OCI-LY1 (cell line): ENCODE data around the gene PNCK.

Source experiments
- H2AFZ ChIP-seq: fragments of 200-600 bp; sonication (generic), shearing (Covaris generic); 2 replicates; pipeline ENCODE4 v1.6.0; 2014; ENCODE audit warnings: antibody characterized with exemption, mild to moderate bottlenecking, low read length
- H3F3A ChIP-seq: fragments of 200-600 bp; sonication (generic), shearing (Covaris generic); 2 replicates; pipeline ENCODE4 v1.6.0; 2014; ENCODE audit warnings: mild to moderate bottlenecking, antibody characterized with exemption, low read length, moderate library complexity; ENCODE audit not compliant: insufficient read depth
- H3K27ac ChIP-seq: fragments of 200-600 bp; sonication (generic); 2 replicates; pipeline ENCODE4 v1.5.1; 2014; ENCODE audit warnings: low read length, mixed run types, mild to moderate bottlenecking, low read depth; ENCODE audit not compliant: poor library complexity, severe bottlenecking
- H3K27me3 ChIP-seq: fragments of 200-600 bp; sonication (generic); 2 replicates; pipeline ENCODE4 v1.6.0; 2014; ENCODE audit warnings: antibody characterized with exemption, mild to moderate bottlenecking, low read length, moderate library complexity; ENCODE audit not compliant: insufficient read depth
- H3K36me3 ChIP-seq: fragments of 200-600 bp; sonication (generic); 2 replicates; pipeline ENCODE4 v1.6.1; 2014; ENCODE audit warnings: mild to moderate bottlenecking, antibody characterized with exemption, low read length, moderate library complexity, mixed read lengths; ENCODE audit not compliant: insufficient read depth
- H3K4me1 ChIP-seq: fragments of 200-600 bp; sonication (generic); 2 replicates; pipeline ENCODE4 v1.5.1; 2014; ENCODE audit warnings: mild to moderate bottlenecking, low read length, moderate library complexity; ENCODE audit not compliant: insufficient read depth, severe bottlenecking
- H3K4me2 ChIP-seq: fragments of 200-600 bp; sonication (generic), shearing (Covaris generic); 2 replicates; pipeline ENCODE4 v1.6.1; 2014; ENCODE audit warnings: low read length
- H3K4me3 ChIP-seq: fragments of 200-600 bp; sonication (generic); 2 replicates; pipeline ENCODE4 v1.5.1; 2014; ENCODE audit warnings: low read length, low read depth, mild to moderate bottlenecking, mixed read lengths; ENCODE audit not compliant: poor library complexity, severe bottlenecking
- H3K79me2 ChIP-seq: fragments of 200-600 bp; shearing (Covaris generic); 2 replicates; pipeline ENCODE4 v1.6.1; 2016; ENCODE audit warnings: mixed run types, low read length, mixed read lengths; ENCODE audit not compliant: insufficient read depth
- H3K9ac ChIP-seq: fragments of 200-600 bp; sonication (generic), shearing (Covaris generic); 2 replicates; pipeline ENCODE4 v1.6.1; 2014; ENCODE audit warnings: mild to moderate bottlenecking, low read length, mixed read lengths
- H3K9me2 ChIP-seq: fragments of 200-600 bp; sonication (generic), shearing (Covaris generic); 2 replicates; pipeline ENCODE4 v1.6.1; 2014; ENCODE audit warnings: low read depth, mild to moderate bottlenecking, low read length, mixed read lengths
- H3K9me3 ChIP-seq: fragments of 200-600 bp; shearing (Covaris generic); 2 replicates; pipeline ENCODE4 v1.6.1; 2014; ENCODE audit warnings: low read length, mixed read lengths
- H4K20me1 ChIP-seq: fragments of 200-600 bp; sonication (generic), shearing (Covaris generic); 2 replicates; pipeline ENCODE4 v1.6.0; 2016; ENCODE audit warnings: mild to moderate bottlenecking, low read length; ENCODE audit not compliant: insufficient read depth
- EZH2 ChIP-seq: fragments of 200-600 bp; sonication (generic), shearing (Covaris generic); IDR thresholded peaks from 2 replicates; pipeline ENCODE4 v1.8.0; 2017; ENCODE audit warnings: borderline replicate concordance, mixed run types, mild to moderate bottlenecking, antibody characterized with exemption, low read length, moderate library complexity, mixed read lengths
- TF ChIP-seq, protein P1 (sequence below): fragments of 200-600 bp; sonication (generic), shearing (Covaris generic); IDR thresholded peaks from 2 replicates; pipeline ENCODE4 v1.5.1; 2017; ENCODE audit warnings: mild to moderate bottlenecking, antibody characterized with exemption, low read length, moderate library complexity, mixed read lengths

The PNCK gene

GRCh38 chrX:153621949-153622598, 51.5 kb downstream of the PNCK start:
- H3F3A ChIP-seq, result no peaks in the 10 kb centered on the region
- TF ChIP-seq, protein P1, sequence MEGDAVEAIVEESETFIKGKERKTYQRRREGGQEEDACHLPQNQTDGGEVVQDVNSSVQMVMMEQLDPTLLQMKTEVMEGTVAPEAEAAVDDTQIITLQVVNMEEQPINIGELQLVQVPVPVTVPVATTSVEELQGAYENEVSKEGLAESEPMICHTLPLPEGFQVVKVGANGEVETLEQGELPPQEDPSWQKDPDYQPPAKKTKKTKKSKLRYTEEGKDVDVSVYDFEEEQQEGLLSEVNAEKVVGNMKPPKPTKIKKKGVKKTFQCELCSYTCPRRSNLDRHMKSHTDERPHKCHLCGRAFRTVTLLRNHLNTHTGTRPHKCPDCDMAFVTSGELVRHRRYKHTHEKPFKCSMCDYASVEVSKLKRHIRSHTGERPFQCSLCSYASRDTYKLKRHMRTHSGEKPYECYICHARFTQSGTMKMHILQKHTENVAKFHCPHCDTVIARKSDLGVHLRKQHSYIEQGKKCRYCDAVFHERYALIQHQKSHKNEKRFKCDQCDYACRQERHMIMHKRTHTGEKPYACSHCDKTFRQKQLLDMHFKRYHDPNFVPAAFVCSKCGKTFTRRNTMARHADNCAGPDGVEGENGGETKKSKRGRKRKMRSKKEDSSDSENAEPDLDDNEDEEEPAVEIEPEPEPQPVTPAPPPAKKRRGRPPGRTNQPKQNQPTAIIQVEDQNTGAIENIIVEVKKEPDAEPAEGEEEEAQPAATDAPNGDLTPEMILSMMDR, result no peak
- no peak for TF ChIP-seq EZH2
- H3K4me1 ChIP-seq, result no peaks in the 10 kb centered on the region
- no peak overlapping the region for H3K9ac ChIP-seq
- no peaks in the 10 kb centered on the region for H3K27me3 ChIP-seq
- H3K9me3 ChIP-seq, result no peaks in the 10 kb centered on the region
- H3K27ac ChIP-seq, result no peak overlapping the region
- H4K20me1 ChIP-seq, result no peaks in the 10 kb centered on the region
- no peaks in the 10 kb centered on the region for H3K79me2 ChIP-seq
- no peak overlapping the region for H2AFZ ChIP-seq
- no peak overlapping the region for H3K4me2 ChIP-seq
- H3K36me3 ChIP-seq, result no peaks in the 10 kb centered on the region
- no peaks in the 10 kb centered on the region for H3K9me2 ChIP-seq
- H3K4me3 ChIP-seq, result no peak overlapping the region

- no peaks in the 10 kb centered on the region for H3K9me3 ChIP-seq
- H3K9me2 ChIP-seq, result no peaks in the 10 kb centered on the region
- H3F3A ChIP-seq, result no peaks in the 10 kb centered on the region
- no peaks in the 10 kb centered on the region for H3K36me3 ChIP-seq
- no peak overlapping the region for H3K4me3 ChIP-seq
- no peak overlapping the region for H2AFZ ChIP-seq
- no peak overlapping the region for H3K27ac ChIP-seq
- H3K4me2 ChIP-seq, result no peak overlapping the region
- no peaks in the 10 kb centered on the region for H3K79me2 ChIP-seq
- H4K20me1 ChIP-seq, result no peaks in the 10 kb centered on the region
- TF ChIP-seq, protein P1, result no peak
- H3K27me3 ChIP-seq, result no peaks in the 10 kb centered on the region
- H3K4me1 ChIP-seq, result no peaks in the 10 kb centered on the region
- no peak overlapping the region for H3K9ac ChIP-seq
Measured at GRCh38 chrX:153620576-153620975, 53.0 kb downstream of the PNCK start.
